A549 (cell line): ENCODE data around the gene ZSCAN26. TPM values are rescaled to one million over a fixed set of nuclear protein-coding genes. Genes with fewer than 3 reads are reported as not detected.

Experiments
- ATAC-seq, 2 experiments: fragments of 200-7000 bp in 1 of 2; fragments of >200 bp in 1 of 2; cut with Nextera tagmentation in 1 of 2; cut with Tn5 transposase in 1 of 2; 3 replicates each; pipeline versions ENCODE4 v1.8.0 to v1.9.1; 2018 to 2020; ENCODE audit warnings: mild to moderate bottlenecking in 1 of 2, moderate library complexity in 1 of 2
- CTCF ChIA-PET: fragments of 300-600 bp; sonication (Branson Sonifier 250); formaldehyde crosslinking; extraction: SDS; loops from one replicate; lab custom pipeline; 2021; ENCODE audit warnings: antibody characterized with exemption, inconsistent platforms; lab: Yijun Ruan, JAX
- POLR2A ChIA-PET: fragments of 350-600 bp; formaldehyde crosslinking; extraction: SDS; loops from one replicate; lab custom pipeline; 2021; ENCODE audit warnings: antibody characterized with exemption, inconsistent platforms; lab: Yijun Ruan, JAX
- DNase-seq, 2 experiments: peaks; one replicate each; pipeline versions ENCODE4 v3.0.0 to v3.0.0-alpha.2; 2011 to 2016; ENCODE audit warnings: low read depth in 1 of 2, low spot score in 1 of 2
- FAIRE-seq: peaks from 2 replicates; lab custom pipeline; 2011; peaks lifted over from hg19 to GRCh38; lab: Jason Lieb, UNC
- H3K27ac ChIP-seq, 2 experiments: fragments of >200 bp; sonication (Bioruptor Twin); formaldehyde crosslinking; 3 replicates each; pipeline ENCODE4 v1.5.1; 2016 to 2017
- H3K4me1 ChIP-seq: fragments of >200 bp; sonication (Bioruptor Twin); formaldehyde crosslinking; 3 replicates; pipeline ENCODE4 v1.6.1; 2016
- H3K4me2 ChIP-seq: fragments of >200 bp; sonication (Bioruptor Twin); formaldehyde crosslinking; 3 replicates; pipeline ENCODE4 v1.6.1; 2016
- H3K4me3 ChIP-seq: fragments of >200 bp; sonication (Bioruptor Twin); formaldehyde crosslinking; 3 replicates; pipeline ENCODE4 v1.5.1; 2016
- H3K9me3 ChIP-seq: fragments of >200 bp; sonication (Bioruptor Twin); formaldehyde crosslinking; 3 replicates; pipeline ENCODE4 v1.6.1; 2016
- CBX2 ChIP-seq: fragments of 200-600 bp; sonication (generic); IDR thresholded peaks from 2 replicates; pipeline ENCODE4 v1.6.1; 2016; ENCODE audit warnings: low read depth, mild to moderate bottlenecking, borderline replicate concordance
- CHD2 ChIP-seq: fragments of 150-350 bp; IDR thresholded peaks from 2 replicates; pipeline ENCODE4 v1.6.1; 2014; ENCODE audit warnings: low read length; ENCODE audit not compliant: partially characterized antibody
- CTCF ChIP-seq: fragments of >200 bp; sonication (Bioruptor Twin); formaldehyde crosslinking; IDR thresholded peaks from 3 replicates; pipeline ENCODE4 v1.5.1; 2016
- E2F6 ChIP-seq: IDR thresholded peaks from 2 replicates; pipeline ENCODE4 v1.6.1; 2012; ENCODE audit warnings: low read depth, borderline replicate concordance
- ELK1 ChIP-seq: fragments of 150-350 bp; IDR thresholded peaks from 2 replicates; pipeline ENCODE4 v1.6.1; 2014; ENCODE audit warnings: low read depth, mild to moderate bottlenecking, low read length
- ESRRA ChIP-seq: fragments of 150-350 bp; IDR thresholded peaks from 2 replicates; pipeline ENCODE4 v1.6.1; 2014; ENCODE audit warnings: mild to moderate bottlenecking, low read length, borderline replicate concordance
- FOSL2 ChIP-seq, 2 experiments: fragments of 450-650 bp in 1 of 2; fragments of >200 bp in 1 of 2; sonication (Bioruptor Twin) in 1 of 2; formaldehyde crosslinking; IDR thresholded peaks; 2 replicates each; pipeline versions ENCODE4 v1.5.0 to v1.6.1; 2016 to 2020; ENCODE audit warnings: mild to moderate bottlenecking in 1 of 2, moderate library complexity in 1 of 2
- GATA3 ChIP-seq: IDR thresholded peaks from 2 replicates; pipeline ENCODE4 v1.6.1; 2012; ENCODE audit warnings: borderline replicate concordance
- HEYL ChIP-seq: fragments of 250-450 bp; sonication (Bioruptor Pico); IDR thresholded peaks from 2 replicates; pipeline ENCODE4 v1.8.0; 2021; ENCODE audit warnings: mild to moderate bottlenecking, moderate library complexity
- JUN ChIP-seq, 2 experiments: fragments of >200 bp; sonication (Bioruptor Twin); formaldehyde crosslinking; IDR thresholded peaks; 2 replicates in 1 of 2; 3 replicates in 1 of 2; pipeline ENCODE4 v1.6.1; 2016 to 2017
- MAFK ChIP-seq: fragments of 450-650 bp; IDR thresholded peaks from 2 replicates; pipeline ENCODE4 v1.6.1; 2014; ENCODE audit not compliant: partially characterized antibody
- NFE2L2 ChIP-seq: fragments of 150-350 bp; conservative IDR thresholded peaks from 2 replicates; pipeline ENCODE4 v1.6.1; 2014; ENCODE audit warnings: low read length
- PHF8 ChIP-seq: fragments of 200-600 bp; sonication (generic); IDR thresholded peaks from 2 replicates; pipeline ENCODE4 v1.6.1; 2016; ENCODE audit warnings: low read depth, mild to moderate bottlenecking, antibody characterized with exemption, moderate library complexity, borderline replicate concordance
- REST ChIP-seq: fragments of 200-600 bp; sonication (generic); IDR thresholded peaks from 2 replicates; pipeline ENCODE4 v1.6.1; 2016; ENCODE audit warnings: antibody characterized with exemption, mild to moderate bottlenecking, moderate library complexity
- RFX5 ChIP-seq: fragments of 450-650 bp; IDR thresholded peaks from 2 replicates; pipeline ENCODE4 v1.7.1; 2014; ENCODE audit warnings: antibody characterized with exemption, mild to moderate bottlenecking, moderate library complexity
- SREBF2 ChIP-seq: fragments of 450-650 bp; IDR thresholded peaks from 2 replicates; pipeline ENCODE4 v1.6.1; 2014; ENCODE audit warnings: mild to moderate bottlenecking, moderate library complexity
- TFCP2L1 ChIP-seq: fragments of 250-450 bp; sonication (Bioruptor Pico); IDR thresholded peaks from 2 replicates; pipeline ENCODE4 v1.5.0; 2021; ENCODE audit warnings: mild to moderate bottlenecking
- ZC3H11A ChIP-seq: fragments of 450-650 bp; IDR thresholded peaks from 2 replicates; pipeline ENCODE4 v1.6.1; 2014; ENCODE audit warnings: antibody characterized with exemption, mild to moderate bottlenecking
- ZNF302 ChIP-seq: fragments of 250-450 bp; sonication (Bioruptor Pico); IDR thresholded peaks from 2 replicates; pipeline ENCODE4 v1.9.0; 2021; ENCODE audit warnings: inconsistent platforms, mild to moderate bottlenecking, moderate library complexity
- WGBS: methylation state at CpG from one replicate; pipeline ENCODE4 v1.1.6; 2017; ENCODE audit errors: missing lambda C conversion rate; 5-methylcytosine and 5-hydroxymethylcytosine counted together
- polyA plus RNA-seq, 4 experiments: library from polyadenylated mRNA; depleted of rRNA in 3 of 4; stranded (reverse); fragments of >200 nt; fragmentation: RNase III in 1 of 4; extraction: RNeasy Plus Mini Kit Qiagen cat#74134 plus additional on column Dnase treatment in 1 of 4; gene quantifications; 2 replicates in 3 of 4; 3 replicates in 1 of 4; pipeline ENCODE4 v1.2.3, GENCODE V29; 2011 to 2017

The ZSCAN26 gene
- polyA plus RNA-seq, 2 of the 4 experiments (the other 2 are of a cell fraction), result 6.2 to 10.1 TPM

- no peaks in the 10 kb centered on the region for H3K9me3 ChIP-seq
- ChIA-PET CTCF (interaction anchor here (1.0 kb wide), 1 partner anchor 280 kb away, joined by 3 read pairs; no protein-coding TSS in a partner anchor), POLR2A (no interaction called here)
- no peaks in the 10 kb centered on the region for H3K4me1 ChIP-seq
- FAIRE-seq (no peak), ATAC-seq (no peak), DNase-seq (no peak)
- H3K4me2 ChIP-seq, result no peak overlapping the region
- H3K4me3 ChIP-seq, result no peak overlapping the region
- WGBS, result 80% methylated on average over 9 of the region's 9 CpGs
- TF ChIP-seq FOSL2 (IDR thresholded peaks at IDR 0.05) (no peak), FOSL2 (CRISPR knock-in tag; IDR thresholded peaks at IDR 0.05) (no peak), REST (no peak), CTCF (no peak), HEYL (CRISPR knock-in tag) (no peak), JUN (IDR thresholded peaks at IDR 0.05) (no peak), SREBF2 (no peak), PHF8 (no peak), E2F6 (no peak), ELK1 (no peak), ZC3H11A (no peak), ESRRA (no peak), CHD2 (no peak), TFCP2L1 (CRISPR knock-in tag) (no peak), GATA3 (no peak), MAFK (no peak), RFX5 (no peak), NFE2L2 (no peak)
- H3K27ac ChIP-seq, result no peak overlapping the region
Measured at GRCh38 chr6:28311139-28311823, 44.3 kb downstream of the ZSCAN26 start.

- no peak overlapping the region for H3K4me2 ChIP-seq
- POLR2A ChIA-PET, result interaction anchor here (1.0 kb wide), 1 partner anchor 46 kb away, joined by 6 read pairs; the partner anchor contains the start of gene ZSCAN26
- FAIRE-seq (no peak), DNase-seq (no peak), ATAC-seq (no peak)
- H3K9me3 ChIP-seq, result no peaks in the 10 kb centered on the region
- no peak overlapping the region for H3K4me3 ChIP-seq
- no peaks in the 10 kb centered on the region for H3K4me1 ChIP-seq
- TF ChIP-seq CBX2 (no peak), NFE2L2 (no peak), ELK1 (no peak), ZNF302 (no peak)
- no peak overlapping the region for H3K27ac ChIP-seq
- CTCF ChIA-PET, result no interaction called here
- WGBS, result 88% methylated on average over 12 of the region's 23 CpGs
Measured at GRCh38 chr6:28312939-28313338, 46.0 kb downstream of the ZSCAN26 start.
